GM15510 (cell line): ENCODE measurements around the gene TMX4.

Experiments
- POLR2A ChIP-seq: IDR thresholded peaks from 3 replicates; pipeline ENCODE4 v1.6.1; 2011; ENCODE audit warnings: borderline replicate concordance; ENCODE audit not compliant: insufficient read length; ENCODE audit errors: extremely low read depth

Gene TMX4

GRCh38 chr20:8033151-8033841, 13.7 kb upstream of the TMX4 start:
- no peak for TF ChIP-seq POLR2A

DNA sequence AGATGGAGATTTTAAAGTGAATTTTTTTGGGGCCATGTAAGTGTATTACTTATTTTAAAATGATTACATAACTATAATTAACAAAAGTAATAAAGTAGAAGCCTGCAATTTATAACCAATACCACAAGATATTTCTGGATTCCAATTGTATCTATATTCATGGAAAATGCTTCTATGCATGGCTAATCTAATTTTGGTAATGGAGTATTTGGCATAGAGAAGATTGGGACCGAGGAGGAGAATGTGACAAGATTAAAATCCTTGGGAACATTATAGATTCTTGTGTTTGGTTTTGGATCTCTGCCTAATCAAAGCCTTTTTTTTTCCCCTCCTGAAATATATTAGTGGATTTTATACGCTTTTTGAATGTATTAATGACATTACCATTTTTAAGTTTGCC, 12.9 kb upstream of the TMX4 start:
- no peak for TF ChIP-seq POLR2A

DNA sequence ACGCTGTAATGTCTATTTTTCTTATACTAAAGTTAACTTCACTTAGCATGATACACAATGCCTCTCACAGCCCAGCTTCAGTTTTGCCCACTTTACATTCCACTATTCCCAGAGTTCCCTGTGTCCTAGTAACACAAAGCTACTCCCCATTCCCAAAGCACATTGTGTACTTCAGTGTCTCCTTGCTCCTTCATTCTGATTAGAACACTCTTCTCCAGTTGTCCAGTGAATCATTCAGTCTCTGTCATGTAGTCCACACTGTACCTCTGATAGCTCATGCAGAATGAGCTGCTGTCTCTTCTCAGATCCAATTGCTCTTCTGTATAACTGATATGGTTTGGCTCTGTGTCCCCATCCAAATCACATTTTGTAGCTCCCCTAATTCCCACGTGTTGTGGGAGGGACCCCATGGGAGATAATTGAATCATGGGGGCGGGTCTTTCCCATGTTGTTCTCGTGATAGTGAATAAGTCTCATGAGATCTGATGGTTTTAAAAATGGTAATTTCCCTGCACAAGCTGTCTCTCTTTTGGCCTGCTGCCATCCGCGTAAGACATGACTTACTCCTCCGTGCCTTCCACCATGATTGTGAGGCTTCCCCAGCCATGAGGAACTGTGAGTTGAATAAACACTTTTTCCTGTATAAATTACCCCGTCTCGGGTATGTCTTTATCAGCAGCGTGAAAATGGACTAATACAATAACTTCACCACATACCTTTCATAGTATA, 2.1 kb upstream of the TMX4 start:
- TF ChIP-seq POLR2A: no peak

GRCh38 chr20:8020314-8021079, 936 bp upstream of the TMX4 start:
- no peak for TF ChIP-seq POLR2A

GRCh38 chr20:8019998-8020247, 362 bp upstream of the TMX4 start:
- no peak for TF ChIP-seq POLR2A

GRCh38 chr20:8018958-8019245, 659 bp downstream of the TMX4 start:
- TF ChIP-seq POLR2A: peak; percentile 50

DNA sequence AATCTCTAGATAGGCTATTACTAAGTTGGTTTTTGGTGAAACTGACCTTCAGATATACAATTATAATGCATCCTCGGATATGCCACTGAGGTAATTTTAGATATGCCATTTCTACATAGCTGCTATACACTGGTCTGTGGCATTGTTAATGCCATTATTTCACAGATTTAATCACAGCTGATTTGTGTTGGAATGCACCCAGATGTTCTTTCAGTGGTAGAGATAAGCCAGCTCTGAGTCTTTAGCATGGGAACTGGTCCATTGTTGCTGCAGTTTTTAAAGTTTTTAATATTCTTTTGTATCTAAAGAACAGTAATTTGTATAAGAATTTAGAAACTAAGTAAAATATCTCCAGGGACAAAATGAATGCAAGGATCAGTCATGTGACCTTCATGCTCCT, 6.8 kb downstream of the TMX4 start:
- TF ChIP-seq POLR2A: no peak

DNA sequence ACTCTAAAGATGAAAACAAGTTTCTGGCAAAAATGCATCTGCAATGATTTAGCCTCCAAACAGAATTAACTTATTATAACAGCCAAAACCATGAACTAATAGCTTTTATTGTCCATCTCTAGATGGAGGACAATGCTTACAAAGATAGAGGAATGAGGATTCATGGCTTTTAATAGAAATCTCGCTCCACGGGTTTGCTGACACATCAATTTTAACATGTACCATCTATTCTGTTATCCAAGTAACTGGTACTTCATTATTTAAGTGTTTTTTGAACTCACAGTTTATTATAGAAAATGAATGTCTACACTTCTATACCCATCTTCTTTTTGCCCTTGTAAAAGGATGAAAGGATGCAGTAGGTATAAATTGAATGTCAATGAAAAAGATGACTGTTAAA, 10.8 kb downstream of the TMX4 start:
- TF ChIP-seq POLR2A: no peak

GRCh38 chr20:8007490-8007889, 12.1 kb downstream of the TMX4 start:
- no peak for TF ChIP-seq POLR2A

- no peak for TF ChIP-seq POLR2A
Measured at GRCh38 chr20:8005575-8006366, 13.8 kb downstream of the TMX4 start.

- no peak for TF ChIP-seq POLR2A
Measured at GRCh38 chr20:8005033-8005432, 14.5 kb downstream of the TMX4 start.

- no peak for TF ChIP-seq POLR2A
Measured at GRCh38 chr20:8002056-8002455, 17.5 kb downstream of the TMX4 start.

DNA sequence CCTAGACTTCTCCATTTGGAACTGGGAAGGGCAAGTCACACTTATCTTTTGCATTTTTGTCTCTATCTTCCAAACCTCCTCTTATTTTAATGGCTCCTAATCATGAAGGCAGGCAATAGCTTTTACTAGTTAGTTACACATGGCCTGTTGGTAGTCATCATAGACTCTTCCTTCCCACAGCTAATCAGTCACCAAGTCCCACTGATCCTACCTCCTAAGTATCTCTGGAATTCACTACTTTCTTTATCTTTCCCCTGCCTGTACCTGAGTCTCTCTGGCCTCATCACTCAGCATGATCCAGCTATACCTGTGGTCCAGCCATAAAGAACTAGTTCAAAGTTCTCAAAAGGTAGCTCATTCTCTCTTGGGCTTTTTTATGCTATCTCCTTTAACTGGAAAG, 18.8 kb downstream of the TMX4 start:
- TF ChIP-seq POLR2A: no peak

GRCh38 chr20:7996898-7997297, 22.7 kb downstream of the TMX4 start:
- TF ChIP-seq POLR2A: no peak

GRCh38 chr20:7994809-7995208, 24.8 kb downstream of the TMX4 start:
- TF ChIP-seq POLR2A: no peak

- TF ChIP-seq POLR2A: no peak
Measured at GRCh38 chr20:7993703-7994102, 25.9 kb downstream of the TMX4 start.

DNA sequence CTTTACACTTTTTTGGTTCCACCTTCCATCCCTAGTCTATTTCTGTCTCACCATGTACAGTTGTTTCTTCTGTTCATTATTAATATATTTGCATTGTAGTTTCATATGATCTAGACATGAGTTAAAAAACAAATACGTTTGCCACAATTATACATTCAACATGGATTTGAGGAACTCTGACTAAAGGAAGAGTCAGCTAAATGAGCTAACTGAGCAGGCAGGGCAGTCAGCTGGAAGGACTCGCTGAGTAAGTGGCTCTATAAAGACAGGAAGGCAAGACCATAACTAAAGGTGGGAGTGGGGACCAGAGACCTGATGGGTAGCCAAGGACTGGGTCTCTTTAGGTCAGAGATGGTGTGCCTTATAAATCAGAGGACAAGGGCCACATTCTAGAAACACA, 26.3 kb downstream of the TMX4 start:
- no peak for TF ChIP-seq POLR2A
